ENCODE results near the gene YAE1.

The YAE1 gene

GRCh38 chr7:39607865-39608264 lies 41.7 kb downstream of the YAE1 start:
- DNase-seq (ENCODE audit: low spot score) = no peak

- DNase-seq (ENCODE audit: low spot score) = no peak
Observed at GRCh38 chr7:39608278-39608677, 42.1 kb downstream of the YAE1 start.

- DNase-seq (ENCODE audit: low spot score) = peak; percentile 71
Observed at GRCh38 chr7:39609113-39609934, 43.1 kb downstream of the YAE1 start.

GRCh38 chr7:39609935-39610263 lies 43.7 kb downstream of the YAE1 start:
- DNase-seq (ENCODE audit: low spot score) = no peak

GRCh38 chr7:39613577-39613976 lies 47.4 kb downstream of the YAE1 start:
- DNase-seq (ENCODE audit: low spot score) = no peak

- no peak for DNase-seq (ENCODE audit: low spot score)
Observed at GRCh38 chr7:39614299-39614698, 48.1 kb downstream of the YAE1 start.

- no peak for DNase-seq (ENCODE audit: low spot score)
Observed at GRCh38 chr7:39615350-39615975, 49.3 kb downstream of the YAE1 start.

GRCh38 chr7:39616138-39616537 lies 49.9 kb downstream of the YAE1 start:
- DNase-seq (ENCODE audit: low spot score) = no peak

- DNase-seq (ENCODE audit: low spot score) = no peak
Observed at GRCh38 chr7:39617005-39617404, 50.8 kb downstream of the YAE1 start.

- DNase-seq (ENCODE audit: low spot score) = no peak
Observed at GRCh38 chr7:39618868-39619267, 52.7 kb downstream of the YAE1 start.

- DNase-seq (ENCODE audit: low spot score) = no peak
Observed at GRCh38 chr7:39620486-39620885, 54.3 kb downstream of the YAE1 start.

- peak; percentile 13 for DNase-seq (ENCODE audit: low spot score)
Observed at GRCh38 chr7:39621261-39621660, 55.1 kb downstream of the YAE1 start.

- peak; percentile 17 for DNase-seq (ENCODE audit: low spot score)
Observed at GRCh38 chr7:39621784-39622411, 55.7 kb downstream of the YAE1 start.
